Fibroblast of the aortic adventitia (primary cell): Measurements from ENCODE around the gene FOXP1. TPM values are rescaled to one million over a fixed set of nuclear protein-coding genes. Genes with fewer than 3 reads are reported as not detected.

ENCODE experiments used
- DNase-seq: peaks from one replicate; pipeline ENCODE4 v3.0.0-alpha.2; 2010; ENCODE audit warnings: low read depth
- H3K4me3 ChIP-seq: 2 replicates; pipeline ENCODE4 v1.5.1; 2011; ENCODE audit warnings: low read depth, mild to moderate bottlenecking, control low read depth, low read length, moderate library complexity
- total RNA-seq: library from RNA; depleted of rRNA; stranded (reverse); fragments of >200 nt; gene quantifications from 2 replicates; pipeline ENCODE4 v1.2.3, GENCODE V29; 2012; ENCODE audit warnings: low replicate concordance
- TF ChIP-seq, protein P1 (sequence below): IDR thresholded peaks from 2 replicates; pipeline ENCODE4 v1.5.1; 2011; ENCODE audit warnings: mild to moderate bottlenecking, low read length, control low read depth, inconsistent platforms; ENCODE audit not compliant: insufficient read depth

The FOXP1 gene
- total RNA-seq, 1 donor: 115 TPM

GRCh38 chr3:71591101-71591500 is 7.6 kb upstream of the FOXP1 start:
- no peak overlapping the region for H3K4me3 ChIP-seq
- TF ChIP-seq, protein P1, sequence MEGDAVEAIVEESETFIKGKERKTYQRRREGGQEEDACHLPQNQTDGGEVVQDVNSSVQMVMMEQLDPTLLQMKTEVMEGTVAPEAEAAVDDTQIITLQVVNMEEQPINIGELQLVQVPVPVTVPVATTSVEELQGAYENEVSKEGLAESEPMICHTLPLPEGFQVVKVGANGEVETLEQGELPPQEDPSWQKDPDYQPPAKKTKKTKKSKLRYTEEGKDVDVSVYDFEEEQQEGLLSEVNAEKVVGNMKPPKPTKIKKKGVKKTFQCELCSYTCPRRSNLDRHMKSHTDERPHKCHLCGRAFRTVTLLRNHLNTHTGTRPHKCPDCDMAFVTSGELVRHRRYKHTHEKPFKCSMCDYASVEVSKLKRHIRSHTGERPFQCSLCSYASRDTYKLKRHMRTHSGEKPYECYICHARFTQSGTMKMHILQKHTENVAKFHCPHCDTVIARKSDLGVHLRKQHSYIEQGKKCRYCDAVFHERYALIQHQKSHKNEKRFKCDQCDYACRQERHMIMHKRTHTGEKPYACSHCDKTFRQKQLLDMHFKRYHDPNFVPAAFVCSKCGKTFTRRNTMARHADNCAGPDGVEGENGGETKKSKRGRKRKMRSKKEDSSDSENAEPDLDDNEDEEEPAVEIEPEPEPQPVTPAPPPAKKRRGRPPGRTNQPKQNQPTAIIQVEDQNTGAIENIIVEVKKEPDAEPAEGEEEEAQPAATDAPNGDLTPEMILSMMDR: no peak
- DNase-seq: no peak

DNA sequence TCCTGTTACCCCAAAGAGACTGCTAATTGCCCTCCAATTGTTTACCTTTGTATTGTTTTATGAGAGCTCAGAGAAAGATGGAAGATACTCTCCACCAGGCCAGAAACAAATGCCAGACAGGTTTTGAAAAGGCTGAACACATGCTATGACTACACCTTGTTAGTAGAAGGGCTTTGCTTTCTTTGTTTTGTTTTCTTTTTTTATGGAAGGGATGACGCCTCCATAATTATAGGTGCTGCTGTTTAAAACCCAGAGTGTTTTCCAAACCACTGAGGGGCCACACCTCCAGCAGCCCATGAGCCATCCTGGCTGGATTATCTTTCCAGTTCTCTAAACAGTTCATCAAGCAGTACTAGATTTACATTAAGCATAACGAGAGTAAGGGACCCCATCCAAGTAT is 5.6 kb upstream of the FOXP1 start:
- DNase-seq: no peak
- no peak overlapping the region for H3K4me3 ChIP-seq
- TF ChIP-seq, protein P1: no peak

- no peak for DNase-seq
- no peak overlapping the region for H3K4me3 ChIP-seq
- TF ChIP-seq, protein P1: no peak
Observed at GRCh38 chr3:71587958-71588357, 4.4 kb upstream of the FOXP1 start.

GRCh38 chr3:71586810-71587242 is 3.3 kb upstream of the FOXP1 start:
- TF ChIP-seq, protein P1: no peak
- no peak for DNase-seq
- H3K4me3 ChIP-seq: no peak overlapping the region

DNA sequence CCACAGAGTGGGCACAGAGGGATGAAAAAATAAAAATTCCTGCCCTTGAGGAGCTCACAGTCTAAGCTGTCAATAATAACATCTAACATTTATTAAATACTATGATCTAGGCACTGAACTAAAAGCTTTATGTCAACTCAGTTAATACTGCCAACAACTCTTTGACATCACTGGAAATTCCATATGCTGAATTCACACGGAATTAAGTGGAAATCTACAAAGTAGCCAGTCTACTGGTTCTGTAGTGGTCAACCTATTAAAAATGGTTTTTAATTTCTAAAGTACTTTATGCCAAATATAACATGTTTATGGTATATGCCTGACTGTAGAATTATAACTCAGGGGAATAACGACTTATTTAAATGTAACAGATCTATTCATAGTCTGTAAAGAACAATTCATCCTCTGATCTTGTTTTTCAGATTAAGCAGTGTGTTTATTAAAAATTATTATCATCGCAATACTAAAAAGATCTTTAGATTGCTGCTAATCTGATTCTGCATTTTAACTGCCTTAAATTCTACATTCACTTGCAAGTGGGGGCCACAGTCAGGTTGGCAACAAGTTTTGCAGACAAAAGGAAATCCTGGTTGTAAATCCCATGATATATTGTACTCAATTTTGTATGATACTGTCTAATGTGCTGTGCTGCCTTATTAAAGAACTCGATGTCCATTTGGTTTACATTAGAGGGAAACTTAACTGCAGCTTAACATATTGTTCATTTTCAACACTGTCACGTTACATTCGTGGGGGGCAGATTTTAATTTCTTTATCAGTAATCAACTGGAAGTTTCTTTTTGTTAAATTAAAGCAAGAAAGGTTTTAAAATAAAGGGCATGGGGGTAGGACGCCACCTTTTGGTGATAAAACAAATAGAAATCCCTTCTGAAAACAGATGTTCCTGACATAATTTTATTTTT is 2.6 kb upstream of the FOXP1 start:
- TF ChIP-seq, protein P1: peak; percentile 66
- no peak overlapping the region for H3K4me3 ChIP-seq
- peak; percentile 78 for DNase-seq

DNA sequence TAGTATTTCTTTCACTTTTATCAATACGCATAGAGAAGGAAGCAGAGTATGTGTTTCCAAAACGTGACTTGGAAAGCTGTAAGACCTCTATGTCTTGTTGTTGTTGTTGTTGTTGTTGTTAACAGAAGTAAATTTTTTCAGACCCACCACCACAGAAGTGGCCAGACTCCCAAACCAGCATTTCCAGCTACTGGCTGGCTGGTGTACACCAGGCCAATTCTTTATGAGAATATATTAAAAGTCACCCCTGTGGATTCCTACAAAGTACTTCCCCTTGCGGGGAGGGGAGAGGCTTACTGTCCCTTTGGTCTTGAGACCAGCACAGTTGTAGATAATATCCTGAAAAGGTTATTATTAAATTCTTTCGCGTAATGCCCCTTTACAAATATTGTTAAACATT is 1.6 kb upstream of the FOXP1 start:
- H3K4me3 ChIP-seq: peak overlapping the region; percentile 38
- TF ChIP-seq, protein P1: no peak
- DNase-seq: peak; percentile 23
